ENCODE measurements around the gene CTSE.
"Not testable (repeated sequence)": the region's sequence is repeated elsewhere in the genome, so short reads cannot be mapped to it uniquely, and the experiment has no call there.

DNA sequence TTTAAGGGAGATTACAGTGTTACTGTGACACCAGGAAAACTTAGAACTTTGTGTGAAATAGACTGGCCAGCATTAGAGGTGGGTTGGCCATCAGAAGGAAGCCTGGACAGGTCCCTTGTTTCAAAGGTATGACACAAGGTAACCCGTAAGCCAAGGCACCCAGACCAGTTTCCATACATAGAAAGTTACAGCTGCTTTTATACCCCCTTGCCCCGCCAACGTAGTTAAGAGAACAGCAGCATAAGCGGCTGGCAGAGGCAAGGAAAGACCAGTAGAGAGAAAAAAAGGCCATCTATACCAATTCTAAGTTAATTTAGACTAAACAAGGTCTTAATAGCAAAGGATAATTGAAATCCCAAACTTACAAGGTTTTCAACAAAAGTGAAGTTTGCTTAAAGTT, 29.9 kb upstream of the CTSE start:
- not testable (repeated sequence) for TF ChIP-seq CTCF, POLR2A, EP300 (IDR thresholded peaks at IDR 0.05)

Measured in tibial nerve (tissue), 4 donors.